Stimulated activated naive CD8-positive, alpha-beta T cell treated with anti-CD3 and anti-CD28 coated beads, Interleukin-15, amount 100 ng/mL, for 72 hours (primary cell): Measurements from ENCODE around the gene TAS2R39.
A peak's percentile ranks its signal among the peaks of the same experiment; 100 is the strongest.
"Not testable (repeated sequence)": the region's sequence is repeated elsewhere in the genome, so short reads cannot be mapped to it uniquely, and the experiment has no call there.

ENCODE experiments used
- ATAC-seq: fragments of 150-1000 bp; cut with Tn5 transposase; 2 replicates; pipeline ENCODE4 v1.10.0; 2021; ENCODE audit warnings: mild to moderate bottlenecking, moderate library complexity
- DNase-seq, 2 donors: peaks; one replicate each; pipeline ENCODE4 v3.0.0; 2021 to 2022
- H3K27ac Mint-ChIP-seq, 2 donors: one replicate each; pipeline ENCODE4 v1.8.0; 2022; ENCODE audit warnings: mild to moderate bottlenecking in 2 of 2, mixed read lengths in 2 of 2, moderate library complexity in 2 of 2
- H3K27me3 Mint-ChIP-seq: one replicate; pipeline ENCODE4 v1.8.0; 2022; ENCODE audit warnings: mixed read lengths
- H3K4me1 Mint-ChIP-seq: one replicate; pipeline ENCODE4 v1.8.0; 2022; ENCODE audit warnings: mild to moderate bottlenecking, mixed read lengths
- H3K4me3 Mint-ChIP-seq, 2 donors: one replicate each; pipeline ENCODE4 v1.8.0; 2022; ENCODE audit warnings: mild to moderate bottlenecking in 2 of 2, mixed read lengths in 2 of 2, moderate library complexity in 1 of 2
- H3K9me3 Mint-ChIP-seq, 2 donors: one replicate each; pipeline ENCODE4 v1.8.0; 2022; ENCODE audit warnings: mixed read lengths in 2 of 2

The TAS2R39 gene

DNA sequence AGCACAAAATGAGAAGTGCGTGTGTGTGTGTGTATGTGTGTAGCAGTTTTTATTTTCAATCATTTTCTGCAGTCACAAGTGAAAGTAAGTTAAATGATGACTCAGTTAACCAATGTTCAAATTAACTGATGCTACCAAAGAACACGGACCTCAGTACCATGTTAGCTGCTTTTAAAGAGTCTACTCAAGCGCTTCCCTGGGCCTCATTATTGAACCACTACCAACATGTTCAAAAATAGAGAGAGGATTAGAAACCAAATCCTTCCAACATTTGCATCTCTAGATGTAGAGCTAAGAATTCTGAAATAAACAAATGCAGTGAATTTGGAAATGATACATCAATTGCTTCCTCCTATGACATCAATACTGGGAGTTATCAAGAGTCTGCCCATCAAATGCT, at the start of gene TAS2R39:
Gene TAS2R39 (plus strand): TSS at position 396 of the 400 bp plus-strand sequence. CDS start 0 bp downstream, at position 396.
- Mint-ChIP-seq H3K27ac (no peak within 1 kb of the TSS), H3K4me3 (no peak within 1 kb of the TSS), H3K4me1 (peaks cover 7% of the 10 kb centered on the region), H3K27me3 (peaks cover 32% of the 10 kb centered on the region), H3K9me3 (peaks cover 4 to 23% of the 10 kb centered on the region in 2 donors)
- ATAC-seq (no peak), DNase-seq (no peak)

DNA sequence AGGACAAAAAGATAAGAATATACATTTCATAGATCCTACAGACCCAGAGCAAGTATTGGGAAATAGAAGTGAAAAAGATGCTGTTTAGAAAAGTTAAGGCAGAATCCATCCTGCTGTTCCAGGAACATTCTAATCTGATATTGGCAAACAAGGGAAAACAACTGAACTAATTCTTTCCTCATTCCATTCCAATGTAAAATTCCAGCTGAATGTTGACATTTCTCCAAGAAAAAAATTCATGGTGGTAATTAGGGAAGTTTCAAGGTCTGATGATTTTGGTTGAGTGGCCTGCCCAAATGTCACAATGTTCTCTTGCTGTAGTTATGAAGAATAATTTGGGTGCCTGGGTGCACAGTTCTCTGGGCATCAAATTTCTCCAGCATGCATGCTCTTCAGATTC, 36.1 kb upstream of the TAS2R39 start:
- ATAC-seq (no peak), DNase-seq (no peak)
- H3K27me3 Mint-ChIP-seq: no peaks in the 10 kb centered on the region
- H3K27ac Mint-ChIP-seq: no peak overlapping the region
- H3K4me1 Mint-ChIP-seq: no peaks in the 10 kb centered on the region
- H3K9me3 Mint-ChIP-seq: peaks cover 5 to 10% of the 10 kb centered on the region in 2 donors
- H3K4me3 Mint-ChIP-seq: no peak overlapping the region

DNA sequence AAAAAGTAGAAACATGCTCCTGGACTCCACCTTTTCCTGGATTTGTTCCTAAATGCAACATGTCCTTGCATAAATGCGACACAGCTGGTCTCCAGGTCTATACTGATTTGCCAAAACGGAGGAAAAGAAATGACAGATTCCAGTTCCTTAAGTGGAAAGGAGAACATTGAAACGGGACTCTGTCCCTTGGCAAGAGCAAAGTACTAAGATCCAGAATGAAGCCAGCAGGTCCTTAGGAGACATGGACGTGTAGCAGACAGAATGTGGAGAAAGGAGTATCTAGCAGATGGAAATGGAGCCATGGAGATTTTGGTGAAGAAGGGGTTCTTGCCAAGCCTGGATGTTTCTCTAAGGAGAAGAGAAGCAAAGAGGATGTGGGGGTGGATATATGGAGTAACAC, 35.2 kb upstream of the TAS2R39 start:
- Mint-ChIP-seq H3K9me3 (peaks cover 5 to 10% of the 10 kb centered on the region in 2 donors), H3K27ac (no peak overlapping the region), H3K4me3 (no peak overlapping the region), H3K27me3 (no peaks in the 10 kb centered on the region), H3K4me1 (no peaks in the 10 kb centered on the region)
- no peak for ATAC-seq
- DNase-seq: no peak

DNA sequence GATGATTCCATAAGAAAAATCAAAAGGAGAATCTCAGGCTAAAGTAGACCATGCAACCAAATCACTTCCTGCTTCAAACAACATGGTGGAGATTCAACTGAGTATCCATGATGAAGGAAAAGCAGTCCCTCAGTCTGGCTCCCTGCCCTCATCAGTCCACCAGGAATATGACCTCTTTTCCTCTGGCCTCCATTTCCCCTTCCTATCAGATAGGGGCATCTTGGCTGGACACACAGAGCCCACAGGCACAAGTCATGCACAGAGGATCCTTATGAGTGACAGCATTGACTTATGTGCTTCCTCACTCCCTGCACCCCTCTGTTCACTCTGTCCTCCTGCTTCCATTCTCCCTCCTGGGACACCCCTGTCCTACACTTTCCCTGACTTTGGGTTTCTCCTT, 34.6 kb upstream of the TAS2R39 start:
- no peak for ATAC-seq
- H3K27ac Mint-ChIP-seq: no peak overlapping the region

DNA sequence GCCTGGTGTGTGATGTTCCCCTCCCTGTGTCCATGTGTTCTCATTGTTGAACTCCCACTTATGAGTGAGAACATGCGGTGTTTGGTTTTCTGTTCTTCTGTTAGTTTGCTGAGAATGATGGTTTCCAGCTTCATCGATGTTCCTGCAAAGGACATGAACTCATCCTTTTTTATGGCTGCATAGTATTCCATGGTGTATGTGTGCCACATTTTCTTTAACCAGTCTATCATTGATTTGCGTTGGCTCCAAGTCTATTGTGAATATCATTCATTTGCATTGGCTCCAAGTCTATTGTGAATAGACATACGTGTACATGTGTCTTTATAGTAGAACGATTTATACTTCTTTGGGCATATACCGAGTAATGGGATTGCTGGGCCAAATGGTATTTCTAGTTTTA, 32.5 kb upstream of the TAS2R39 start:
- not testable (repeated sequence) for ATAC-seq, H3K27ac Mint-ChIP-seq, H3K4me1 Mint-ChIP-seq, DNase-seq, H3K27me3 Mint-ChIP-seq, H3K4me3 Mint-ChIP-seq
- H3K9me3 Mint-ChIP-seq: peaks cover 5 to 10% of the 10 kb centered on the region in 2 donors

More for the DNA sequence above, 34.6 kb upstream of the TAS2R39 start:
- no peaks in the 10 kb centered on the region for H3K27me3 Mint-ChIP-seq
- H3K4me1 Mint-ChIP-seq: no peaks in the 10 kb centered on the region
- H3K4me3 Mint-ChIP-seq: no peak overlapping the region
- H3K9me3 Mint-ChIP-seq: peaks cover 5 to 10% of the 10 kb centered on the region in 2 donors
- DNase-seq: no peak

DNA sequence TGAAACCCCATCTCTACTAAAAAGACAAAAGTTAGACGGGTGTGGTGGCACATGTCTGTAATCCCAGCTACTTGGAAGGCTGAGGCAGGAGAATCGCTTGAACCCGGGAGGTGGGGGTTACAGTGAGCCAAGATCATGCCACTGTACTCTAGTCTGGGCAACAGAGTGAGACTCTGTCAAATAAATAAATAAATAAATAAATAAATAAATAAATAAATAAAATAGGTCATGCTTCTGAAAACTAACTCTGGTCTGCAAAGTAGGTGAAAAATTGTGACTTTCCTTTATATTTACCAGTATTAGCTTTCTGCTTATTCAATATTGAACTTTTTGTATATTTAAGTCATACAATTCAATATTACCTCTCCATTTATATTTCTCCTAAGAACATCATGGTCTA, 24.6 kb upstream of the TAS2R39 start:
- not testable (repeated sequence) for H3K9me3 Mint-ChIP-seq, H3K27ac Mint-ChIP-seq, H3K27me3 Mint-ChIP-seq, H3K4me3 Mint-ChIP-seq, ATAC-seq, DNase-seq, H3K4me1 Mint-ChIP-seq

DNA sequence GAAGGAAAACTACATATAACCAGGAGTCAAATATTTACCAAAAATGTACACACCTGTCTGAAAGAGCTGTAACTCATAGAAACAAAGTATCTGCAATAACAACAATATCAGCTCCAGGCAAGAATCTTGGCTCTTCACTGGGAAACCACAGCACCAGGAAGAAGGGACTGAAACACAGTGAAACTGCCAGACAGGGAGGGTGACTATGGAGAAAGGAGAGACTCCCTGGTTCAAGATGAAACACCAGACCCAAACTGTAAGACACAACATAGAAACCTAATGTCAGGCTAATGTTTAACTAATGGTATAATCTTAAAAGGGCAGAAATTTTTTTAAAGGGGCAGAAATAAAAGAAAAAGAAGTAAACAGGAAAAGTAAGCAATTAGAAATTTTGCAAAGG, 11.5 kb upstream of the TAS2R39 start:
- DNase-seq (no peak), ATAC-seq (no peak)
- H3K27me3 Mint-ChIP-seq: no peaks in the 10 kb centered on the region
- H3K9me3 Mint-ChIP-seq: peaks cover under 1% of the 10 kb centered on the region in 2 donors
- no peaks in the 10 kb centered on the region for H3K4me1 Mint-ChIP-seq
- H3K27ac Mint-ChIP-seq: no peak overlapping the region
- H3K4me3 Mint-ChIP-seq: no peak overlapping the region

DNA sequence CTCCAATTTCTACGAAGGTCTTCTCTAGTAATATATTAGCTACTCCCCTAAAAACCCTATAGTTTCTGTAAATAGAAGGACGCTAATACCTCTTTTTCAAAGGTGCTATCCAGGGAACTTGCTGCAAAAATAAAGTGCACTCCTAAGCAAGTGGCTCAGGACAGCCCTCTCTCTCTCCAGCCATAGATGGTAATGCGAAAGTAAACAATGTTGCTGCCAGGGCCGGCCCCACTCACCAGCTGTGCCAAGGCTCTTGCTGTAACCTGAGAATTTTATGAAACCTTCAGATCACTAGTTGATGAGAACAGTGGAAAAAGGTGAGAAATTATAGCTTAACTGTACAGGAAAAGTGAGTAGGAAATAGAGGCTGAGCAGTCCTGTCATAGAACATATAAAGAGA, 10.9 kb upstream of the TAS2R39 start:
- no peak overlapping the region for H3K4me3 Mint-ChIP-seq

DNA sequence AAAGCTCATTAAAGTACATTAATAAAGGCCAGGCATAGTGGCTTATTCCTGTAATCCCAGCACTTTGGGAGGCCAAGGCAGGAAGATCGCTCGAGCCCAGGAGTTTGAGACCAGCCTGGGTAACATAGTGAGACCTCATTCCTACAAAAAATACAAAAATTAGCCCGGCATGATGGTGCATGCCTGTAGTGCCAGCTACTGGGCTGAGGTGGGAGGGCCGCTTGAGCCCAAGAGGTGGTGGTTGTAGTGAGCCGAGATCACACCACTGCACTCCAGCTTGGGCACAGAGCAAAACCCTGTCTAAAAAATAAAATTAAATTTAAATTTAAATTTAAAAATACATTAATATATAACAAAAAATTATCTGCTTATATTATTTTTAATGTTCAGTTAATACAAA, 7.1 kb upstream of the TAS2R39 start:
- Mint-ChIP-seq H3K4me3 (no peak overlapping the region), H3K27me3 (peaks cover 14% of the 10 kb centered on the region), H3K4me1 (peaks cover 1% of the 10 kb centered on the region), H3K9me3 (peaks cover 8 to 33% of the 10 kb centered on the region in 2 donors), H3K27ac (no peak overlapping the region)
- DNase-seq (no peak), ATAC-seq (no peak)

More for the DNA sequence above, 10.9 kb upstream of the TAS2R39 start:
- Mint-ChIP-seq H3K27ac (no peak overlapping the region), H3K27me3 (no peaks in the 10 kb centered on the region), H3K9me3 (peaks cover 0 to 3% of the 10 kb centered on the region in 2 donors), H3K4me1 (no peaks in the 10 kb centered on the region)
- ATAC-seq (no peak), DNase-seq (no peak)

DNA sequence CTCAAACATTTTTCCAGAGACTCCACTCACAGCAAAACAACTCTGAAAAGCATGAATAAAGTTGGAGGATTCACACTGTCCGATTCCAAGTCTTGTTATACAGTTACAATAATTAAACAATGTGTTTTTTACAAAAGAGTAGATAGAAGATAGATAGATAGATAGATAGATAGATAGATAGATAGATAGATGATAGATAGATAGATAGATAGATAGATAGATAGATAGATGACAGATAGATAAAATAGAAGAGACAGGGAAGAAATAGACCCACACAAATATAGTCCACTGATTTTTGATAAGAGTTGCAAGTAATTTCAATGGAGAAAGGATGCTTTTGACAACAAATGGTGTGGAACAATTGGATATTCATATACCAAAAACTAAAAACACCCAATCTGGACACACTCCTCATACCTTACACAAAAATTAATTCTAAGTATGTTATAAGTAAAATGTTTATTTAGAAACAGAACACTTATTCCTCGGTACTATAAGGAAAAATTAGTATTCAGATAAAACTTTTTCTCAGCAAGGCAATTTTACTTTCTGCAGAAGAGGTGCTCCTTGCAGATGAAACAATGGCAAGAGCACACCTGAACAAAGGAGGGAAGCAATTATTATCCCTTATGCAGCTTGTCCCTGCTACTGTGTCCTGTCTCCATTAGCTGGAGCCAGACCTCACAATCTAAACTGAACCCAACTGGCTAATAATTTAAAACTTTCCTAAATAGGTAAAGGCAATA, 5.7 kb upstream of the TAS2R39 start:
- H3K4me1 Mint-ChIP-seq: peaks cover 7% of the 10 kb centered on the region
- H3K27me3 Mint-ChIP-seq: peaks cover 20% of the 10 kb centered on the region
- DNase-seq: no peak
- peaks cover 8 to 33% of the 10 kb centered on the region in 2 donors for H3K9me3 Mint-ChIP-seq
- no peak overlapping the region for H3K27ac Mint-ChIP-seq
- H3K4me3 Mint-ChIP-seq: no peak overlapping the region
- no peak for ATAC-seq

DNA sequence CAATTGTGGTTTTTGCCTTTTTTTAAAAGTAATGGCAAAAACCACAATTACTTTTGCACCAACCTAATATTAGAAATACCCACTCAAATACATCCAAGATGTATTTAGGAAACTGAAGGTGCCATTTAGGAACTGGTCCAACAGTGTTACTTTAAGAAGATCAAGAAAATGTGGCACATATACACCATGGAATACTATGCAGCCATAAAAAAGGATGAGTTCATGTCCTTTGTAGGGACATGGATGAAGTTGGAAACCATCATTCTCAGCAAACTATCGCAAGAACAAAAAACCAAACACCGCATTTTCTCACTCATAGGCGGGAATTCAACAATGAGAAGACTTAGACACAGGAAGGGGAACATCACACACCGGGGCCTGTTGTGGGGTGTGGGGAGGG, 2.4 kb upstream of the TAS2R39 start:
- ATAC-seq, DNase-seq, H3K4me1 Mint-ChIP-seq, H3K27ac Mint-ChIP-seq, H3K4me3 Mint-ChIP-seq: not testable (repeated sequence)
- peaks cover 8 to 33% of the 10 kb centered on the region in 2 donors for H3K9me3 Mint-ChIP-seq
- H3K27me3 Mint-ChIP-seq: peaks cover 32% of the 10 kb centered on the region

DNA sequence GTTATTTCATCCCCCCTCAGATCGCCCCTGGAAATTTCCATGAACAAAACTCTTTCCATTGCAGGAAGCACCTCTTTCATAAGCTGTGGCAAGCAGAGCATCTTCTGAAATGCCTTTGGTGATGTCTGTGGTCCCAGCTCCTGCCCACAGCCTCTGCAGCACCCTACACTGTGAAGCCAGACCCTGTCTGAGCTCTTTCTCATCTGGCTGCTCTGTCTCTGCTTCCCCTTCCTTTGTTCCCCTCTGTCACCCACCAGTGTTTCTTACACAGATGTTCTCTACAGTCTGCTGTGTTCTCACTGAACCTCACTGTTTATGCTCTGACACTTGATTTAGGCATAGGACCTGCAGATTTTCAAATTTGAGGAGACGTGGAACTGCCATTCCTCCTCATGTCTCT, 1.9 kb upstream of the TAS2R39 start:
- DNase-seq (no peak), ATAC-seq (no peak)
- Mint-ChIP-seq H3K4me1 (peaks cover 7% of the 10 kb centered on the region), H3K4me3 (no peak overlapping the region), H3K27me3 (peaks cover 32% of the 10 kb centered on the region), H3K9me3 (peaks cover 8 to 33% of the 10 kb centered on the region in 2 donors), H3K27ac (no peak overlapping the region)

DNA sequence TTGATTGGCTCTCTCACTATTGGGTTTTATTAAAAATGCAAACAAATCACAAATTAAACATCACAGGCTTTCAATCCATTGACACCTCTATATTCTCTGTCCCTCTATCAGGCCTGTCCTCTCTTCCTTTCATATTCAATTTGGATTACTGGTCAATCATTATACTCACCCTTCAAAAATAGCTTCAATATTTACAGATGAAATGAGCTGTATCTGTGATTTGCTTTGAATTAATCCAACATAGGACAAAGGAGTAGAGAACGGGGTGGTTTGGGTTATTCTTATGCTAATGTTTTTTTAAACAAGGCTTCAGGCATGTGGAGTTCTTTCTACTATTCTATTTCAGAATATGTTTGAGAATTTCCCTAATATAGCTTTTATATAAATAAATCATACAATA, 2.3 kb downstream of the TAS2R39 start:
- Mint-ChIP-seq H3K9me3 (peaks cover 0 to under 1% of the 10 kb centered on the region in 2 donors), H3K4me3 (no peak overlapping the region), H3K27me3 (peaks cover 19% of the 10 kb centered on the region), H3K27ac (no peak overlapping the region), H3K4me1 (peaks cover 7% of the 10 kb centered on the region)
- DNase-seq: no peak
- ATAC-seq: no peak

DNA sequence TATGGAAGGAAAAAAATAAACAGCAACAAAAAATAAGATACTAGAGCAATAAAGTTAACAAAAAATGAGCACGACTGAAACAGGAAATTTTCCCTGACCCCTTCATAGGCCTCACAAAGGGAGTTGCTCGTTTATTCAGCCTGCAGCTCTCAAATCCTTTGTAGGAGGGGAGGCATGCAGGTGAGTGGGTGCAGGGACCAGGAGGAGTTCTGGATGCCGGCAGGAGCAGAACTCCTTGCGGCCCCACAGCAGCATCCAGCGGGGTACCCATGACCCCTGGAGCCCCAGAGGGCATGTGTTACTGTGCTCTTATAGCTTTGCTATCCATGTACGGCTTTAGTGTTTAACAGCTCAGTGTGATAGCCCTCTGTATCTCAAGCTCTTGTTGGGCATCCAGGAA, 5.8 kb downstream of the TAS2R39 start:
- no peaks in the 10 kb centered on the region for H3K9me3 Mint-ChIP-seq
- peaks cover 8% of the 10 kb centered on the region for H3K27me3 Mint-ChIP-seq
- DNase-seq (no peak), ATAC-seq (no peak)
- no peak overlapping the region for H3K27ac Mint-ChIP-seq
- H3K4me3 Mint-ChIP-seq: no peak overlapping the region
- H3K4me1 Mint-ChIP-seq: no peaks in the 10 kb centered on the region

DNA sequence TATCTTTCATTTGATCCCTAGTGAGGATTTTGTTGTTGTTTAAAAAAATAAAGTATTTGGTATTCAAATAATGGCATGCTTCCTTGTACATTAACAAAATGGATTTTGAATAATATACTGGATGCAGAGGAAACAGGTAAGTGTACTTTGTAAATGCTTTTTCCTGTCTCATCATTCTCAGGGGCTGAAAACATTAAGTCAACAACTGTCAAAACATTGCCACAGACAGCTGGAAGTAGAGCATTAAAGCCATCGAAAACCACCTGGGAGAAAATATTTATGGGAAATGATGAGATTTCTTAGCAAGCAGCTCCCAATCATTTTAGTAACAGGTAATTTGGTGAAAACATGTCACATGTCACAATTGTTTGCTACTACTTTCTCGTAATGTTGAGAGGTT, 10.7 kb downstream of the TAS2R39 start:
- no peak overlapping the region for H3K27ac Mint-ChIP-seq
- no peak for ATAC-seq

DNA sequence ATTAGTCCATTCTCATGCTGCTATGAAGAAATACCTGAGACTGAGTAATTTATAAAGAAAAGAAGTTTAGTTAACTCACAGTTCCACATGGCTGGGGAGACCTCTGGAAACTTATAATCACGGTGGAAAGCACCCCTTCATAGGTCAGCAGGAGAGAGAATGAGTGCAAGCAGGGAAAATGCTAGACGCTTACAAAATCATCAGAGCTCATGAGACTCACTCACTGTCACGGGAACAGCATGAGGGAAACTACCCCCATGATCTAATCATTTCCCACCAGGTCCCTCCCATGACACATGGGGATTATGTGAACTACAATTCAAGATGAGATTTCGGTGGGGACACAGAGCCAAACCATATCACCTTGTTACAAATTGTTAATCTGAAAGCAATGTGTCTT, 15.8 kb downstream of the TAS2R39 start:
- H3K4me1 Mint-ChIP-seq: no peaks in the 10 kb centered on the region
- no peaks in the 10 kb centered on the region for H3K9me3 Mint-ChIP-seq
- H3K27me3 Mint-ChIP-seq: no peaks in the 10 kb centered on the region
- no peak for DNase-seq
- no peak overlapping the region for H3K4me3 Mint-ChIP-seq
- no peak overlapping the region for H3K27ac Mint-ChIP-seq
- ATAC-seq: no peak

More for the DNA sequence above, 10.7 kb downstream of the TAS2R39 start:
- H3K27me3 Mint-ChIP-seq: no peaks in the 10 kb centered on the region
- DNase-seq: no peak
- H3K4me3 Mint-ChIP-seq: no peak overlapping the region
- H3K9me3 Mint-ChIP-seq: no peaks in the 10 kb centered on the region
- no peaks in the 10 kb centered on the region for H3K4me1 Mint-ChIP-seq

DNA sequence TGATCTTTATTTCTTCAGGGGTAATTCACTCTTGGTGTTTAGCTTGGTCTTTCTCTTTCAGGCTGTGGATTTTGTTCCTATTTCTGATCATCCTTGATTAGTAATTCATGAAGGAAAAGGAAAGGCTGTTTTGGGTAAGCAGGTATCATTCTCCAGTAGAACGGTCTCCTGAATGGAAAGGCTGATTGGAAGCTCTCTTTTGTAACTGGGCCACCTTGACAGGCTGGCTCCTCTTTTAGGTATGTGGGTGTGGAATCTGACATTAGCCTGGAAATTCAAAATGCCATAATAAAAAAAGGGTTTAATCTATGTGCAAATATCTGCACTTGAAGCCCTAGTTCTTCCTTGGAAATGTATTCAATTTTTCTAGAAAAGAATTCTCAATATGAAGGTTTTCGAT, 18.9 kb downstream of the TAS2R39 start:
- peaks cover 15% of the 10 kb centered on the region for H3K4me1 Mint-ChIP-seq
- no peaks in the 10 kb centered on the region for H3K27me3 Mint-ChIP-seq

More for the DNA sequence above, 18.9 kb downstream of the TAS2R39 start:
- no peaks in the 10 kb centered on the region for H3K9me3 Mint-ChIP-seq
- H3K4me3 Mint-ChIP-seq: no peak overlapping the region
- DNase-seq (no peak), ATAC-seq (no peak)
- H3K27ac Mint-ChIP-seq: peak overlapping the region in 1 of 2 donors; percentile 7
